Glutamatergic neuron (in vitro differentiated cells): Measurements from ENCODE around the gene MEIS3. TPM values are rescaled to one million over a fixed set of nuclear protein-coding genes. Genes with fewer than 3 reads are reported as not detected.

Experiments
- DNase-seq: peaks from one replicate; pipeline ENCODE4 v3.0.0; 2022
- H3K27ac Mint-ChIP-seq: one replicate; pipeline ENCODE4 v1.8.0; 2020; ENCODE audit warnings: mild to moderate bottlenecking, mixed read lengths, inconsistent platforms; ENCODE audit not compliant: unreplicated experiment
- H3K27me3 Mint-ChIP-seq: one replicate; pipeline ENCODE4 v1.8.0; 2020; ENCODE audit warnings: mild to moderate bottlenecking, moderate library complexity, mixed read lengths, inconsistent platforms; ENCODE audit not compliant: unreplicated experiment
- H3K36me3 Mint-ChIP-seq: one replicate; pipeline ENCODE4 v1.8.0; 2020; ENCODE audit warnings: mild to moderate bottlenecking, mixed read lengths, inconsistent platforms; ENCODE audit not compliant: unreplicated experiment
- H3K4me1 Mint-ChIP-seq: one replicate; pipeline ENCODE4 v1.8.0; 2020; ENCODE audit warnings: mild to moderate bottlenecking, low read depth, mixed read lengths, inconsistent platforms; ENCODE audit not compliant: unreplicated experiment
- H3K4me3 Mint-ChIP-seq: one replicate; pipeline ENCODE4 v1.8.0; 2020; ENCODE audit warnings: mild to moderate bottlenecking, mixed read lengths, inconsistent platforms; ENCODE audit not compliant: unreplicated experiment
- H3K9me3 Mint-ChIP-seq: one replicate; pipeline ENCODE4 v1.8.0; 2020; ENCODE audit warnings: mild to moderate bottlenecking, moderate library complexity, mixed read lengths, inconsistent platforms; ENCODE audit not compliant: unreplicated experiment
- CTCF ChIP-seq: fragments of 200-600 bp; sonication (generic); IDR thresholded peaks from one replicate; pipeline ENCODE4 v1.5.0; 2021; ENCODE audit not compliant: partially characterized antibody, unreplicated experiment
- total RNA-seq: library from RNA; stranded (reverse); fragmentation: NEBNext Ultra II Directional; extraction: Animal tissue kit (Norgen Biotek cat#: 25700); gene quantifications from one replicate; pipeline ENCODE4 v1.2.1, GENCODE V29; 2021; ENCODE audit not compliant: unreplicated experiment

The MEIS3 gene
- total RNA-seq, 1 donor from 2014 or later, result 255 TPM

GRCh38 chr19:47444388-47444821 is 25.1 kb upstream of the MEIS3 start:
- peaks cover 27% of the 10 kb centered on the region for H3K27me3 Mint-ChIP-seq
- H3K4me3 Mint-ChIP-seq, result peak overlapping the region; percentile 81
- peak; percentile 59 for DNase-seq
- peak overlapping the region; percentile 87 for H3K27ac Mint-ChIP-seq
- H3K9me3 Mint-ChIP-seq, result peaks cover 15% of the 10 kb centered on the region
- no peak for TF ChIP-seq CTCF
- H3K4me1 Mint-ChIP-seq, result peaks cover 34% of the 10 kb centered on the region
- H3K36me3 Mint-ChIP-seq, result no peaks in the 10 kb centered on the region

- peaks cover 21% of the 10 kb centered on the region for H3K27me3 Mint-ChIP-seq
- H3K4me3 Mint-ChIP-seq, result peak overlapping the region; percentile 36
- H3K9me3 Mint-ChIP-seq, result peaks cover 14% of the 10 kb centered on the region
- peak overlapping the region; percentile 87 for H3K27ac Mint-ChIP-seq
- no peak for DNase-seq
- H3K4me1 Mint-ChIP-seq, result peaks cover 34% of the 10 kb centered on the region
- H3K36me3 Mint-ChIP-seq, result no peaks in the 10 kb centered on the region
- no peak for TF ChIP-seq CTCF
Observed at GRCh38 chr19:47443331-47443730, 24.0 kb upstream of the MEIS3 start.

GRCh38 chr19:47438793-47439220 is 19.5 kb upstream of the MEIS3 start:
- H3K27ac Mint-ChIP-seq, result no peak overlapping the region
- H3K4me1 Mint-ChIP-seq, result peaks cover 15% of the 10 kb centered on the region
- H3K4me3 Mint-ChIP-seq, result no peak overlapping the region
- peak; percentile 49 for DNase-seq
- no peak for TF ChIP-seq CTCF
- no peaks in the 10 kb centered on the region for H3K36me3 Mint-ChIP-seq
- peaks cover 9% of the 10 kb centered on the region for H3K9me3 Mint-ChIP-seq
- peaks cover 16% of the 10 kb centered on the region for H3K27me3 Mint-ChIP-seq

- H3K27ac Mint-ChIP-seq, result no peak overlapping the region
- peaks cover 3% of the 10 kb centered on the region for H3K9me3 Mint-ChIP-seq
- TF ChIP-seq CTCF, result no peak
- DNase-seq, result no peak
- H3K4me3 Mint-ChIP-seq, result no peak overlapping the region
- H3K36me3 Mint-ChIP-seq, result no peaks in the 10 kb centered on the region
- H3K27me3 Mint-ChIP-seq, result peaks cover 8% of the 10 kb centered on the region
- peaks cover 5% of the 10 kb centered on the region for H3K4me1 Mint-ChIP-seq
Observed at GRCh38 chr19:47437500-47437899, 18.2 kb upstream of the MEIS3 start.

GRCh38 chr19:47436712-47437401 is 17.5 kb upstream of the MEIS3 start:
- no peaks in the 10 kb centered on the region for H3K36me3 Mint-ChIP-seq
- peak overlapping the region; percentile 45 for H3K27ac Mint-ChIP-seq
- DNase-seq, result peak; percentile 91
- peaks cover 8% of the 10 kb centered on the region for H3K27me3 Mint-ChIP-seq
- H3K4me1 Mint-ChIP-seq, result peaks cover 5% of the 10 kb centered on the region
- H3K9me3 Mint-ChIP-seq, result peaks cover 3% of the 10 kb centered on the region
- H3K4me3 Mint-ChIP-seq, result peak overlapping the region; percentile 63
- TF ChIP-seq CTCF, result peak; percentile 94
